CD4-positive, alpha-beta T cell treated with Interferon alpha-2 for 1 hour (primary cell): Measurements from ENCODE around the gene PGPEP1.

Source experiments
- DNase-seq, 2 donors: peaks; one replicate each; pipeline ENCODE4 v3.0.0-alpha.2; 2020 to 2022

Gene PGPEP1

GRCh38 chr19:18340190-18340989, at the start of gene PGPEP1:
TSS of gene PGPEP1 (plus strand) at chr19:18340598. CDS start at chr19:18340682, 84 bp downstream.
- DNase-seq: peak; percentile 30 to 70

GRCh38 chr19:18291019-18291524, 49.3 kb upstream of the PGPEP1 start:
- peak; percentile 13 to 43 for DNase-seq

- peak; percentile 85 to 87 for DNase-seq
Measured at GRCh38 chr19:18291590-18292461, 48.6 kb upstream of the PGPEP1 start.

- peak in 1 of 2 donors; percentile 42 for DNase-seq
Measured at GRCh38 chr19:18292462-18292809, 48.0 kb upstream of the PGPEP1 start.

GRCh38 chr19:18292810-18293641, 47.4 kb upstream of the PGPEP1 start:
- DNase-seq: peak; percentile 40 to 61

GRCh38 chr19:18293642-18294466, 46.5 kb upstream of the PGPEP1 start:
- DNase-seq: no peak

- DNase-seq: peak; percentile 92 to 94
Measured at GRCh38 chr19:18294467-18294864, 45.9 kb upstream of the PGPEP1 start.

- DNase-seq: no peak
Measured at GRCh38 chr19:18295034-18295451, 45.4 kb upstream of the PGPEP1 start.

GRCh38 chr19:18297308-18297707, 43.1 kb upstream of the PGPEP1 start:
- no peak for DNase-seq

GRCh38 chr19:18298601-18299000, 41.8 kb upstream of the PGPEP1 start:
- no peak for DNase-seq

- no peak for DNase-seq
Measured at GRCh38 chr19:18299654-18300053, 40.7 kb upstream of the PGPEP1 start.

GRCh38 chr19:18300930-18301717, 39.3 kb upstream of the PGPEP1 start:
- no peak for DNase-seq

- no peak for DNase-seq
Measured at GRCh38 chr19:18301718-18302111, 38.7 kb upstream of the PGPEP1 start.

GRCh38 chr19:18304208-18304457, 36.3 kb upstream of the PGPEP1 start:
- no peak for DNase-seq

GRCh38 chr19:18304458-18305310, 35.7 kb upstream of the PGPEP1 start:
- DNase-seq: peak; percentile 81 to 85

GRCh38 chr19:18306209-18306887, 34.0 kb upstream of the PGPEP1 start:
- DNase-seq: no peak

- DNase-seq: no peak
Measured at GRCh38 chr19:18306888-18307260, 33.5 kb upstream of the PGPEP1 start.

GRCh38 chr19:18307271-18307681, 33.1 kb upstream of the PGPEP1 start:
- DNase-seq: peak in 1 of 2 donors; percentile 65

- DNase-seq: no peak
Measured at GRCh38 chr19:18308051-18308947, 32.1 kb upstream of the PGPEP1 start.
